Stimulated activated CD8-positive, alpha-beta memory T cell treated with anti-CD3 and anti-CD28 coated beads, Interleukin-15, amount 100 ng/mL, for 4 hours (primary cell): Measurements from ENCODE around the gene CIAO2B.

Experiments
- DNase-seq, 2 donors: peaks; one replicate each; pipeline ENCODE4 v3.0.0-alpha.2; 2020; ENCODE audit warnings: low read depth in 2 of 2

The CIAO2B gene

DNA sequence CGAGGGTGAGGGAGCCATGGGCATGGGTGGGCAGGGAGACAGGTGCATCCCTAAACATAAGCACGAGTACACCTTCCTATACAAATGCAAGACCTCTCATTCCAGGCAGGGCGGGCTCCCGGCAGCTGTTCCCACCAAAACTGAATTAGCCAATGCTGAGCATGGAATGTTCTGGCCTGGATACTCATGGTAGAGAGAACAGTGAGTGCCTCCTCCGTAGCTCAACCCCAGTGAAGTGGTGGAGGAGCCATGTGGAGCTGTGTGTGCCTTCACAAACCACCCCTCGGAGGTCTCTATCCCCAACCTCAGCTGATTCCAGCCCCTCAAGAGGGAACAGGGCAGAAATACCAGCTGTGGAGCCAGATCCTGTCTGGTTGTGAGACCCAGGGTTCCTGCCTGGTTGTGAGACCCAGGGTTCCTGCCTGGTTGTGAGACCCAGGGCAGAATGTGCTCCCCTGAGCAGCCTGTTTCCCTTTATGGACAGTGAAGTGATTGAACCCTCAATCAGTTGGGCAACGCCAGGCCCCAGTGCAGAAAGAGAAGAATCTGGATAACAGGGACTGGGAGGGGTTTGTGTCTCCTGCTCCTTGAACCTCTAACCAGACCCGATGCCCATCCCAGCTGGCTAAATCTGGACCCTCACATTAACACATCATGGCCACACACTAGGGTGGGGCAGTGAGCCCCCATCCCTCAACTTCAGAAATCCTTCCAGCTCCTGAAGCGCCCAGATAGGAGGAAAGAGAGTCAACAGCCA is 13.1 kb downstream of the CIAO2B start:
- DNase-seq, result no peak

DNA sequence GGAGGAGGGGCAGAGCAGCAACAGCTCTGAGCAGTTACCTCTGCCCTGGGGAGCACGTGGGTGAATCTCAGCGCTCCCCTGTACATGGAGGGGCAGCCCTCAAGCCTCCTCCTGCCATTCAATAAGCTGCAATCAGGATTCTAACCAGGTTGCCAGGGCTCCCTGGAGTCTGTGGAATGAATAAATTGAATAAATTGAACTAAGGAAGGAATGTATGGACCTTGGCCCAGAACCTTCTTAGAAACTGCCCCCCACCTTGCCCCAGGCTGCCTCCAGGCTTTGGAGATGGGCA is 14.0 kb downstream of the CIAO2B start:
- DNase-seq, result no peak

DNA sequence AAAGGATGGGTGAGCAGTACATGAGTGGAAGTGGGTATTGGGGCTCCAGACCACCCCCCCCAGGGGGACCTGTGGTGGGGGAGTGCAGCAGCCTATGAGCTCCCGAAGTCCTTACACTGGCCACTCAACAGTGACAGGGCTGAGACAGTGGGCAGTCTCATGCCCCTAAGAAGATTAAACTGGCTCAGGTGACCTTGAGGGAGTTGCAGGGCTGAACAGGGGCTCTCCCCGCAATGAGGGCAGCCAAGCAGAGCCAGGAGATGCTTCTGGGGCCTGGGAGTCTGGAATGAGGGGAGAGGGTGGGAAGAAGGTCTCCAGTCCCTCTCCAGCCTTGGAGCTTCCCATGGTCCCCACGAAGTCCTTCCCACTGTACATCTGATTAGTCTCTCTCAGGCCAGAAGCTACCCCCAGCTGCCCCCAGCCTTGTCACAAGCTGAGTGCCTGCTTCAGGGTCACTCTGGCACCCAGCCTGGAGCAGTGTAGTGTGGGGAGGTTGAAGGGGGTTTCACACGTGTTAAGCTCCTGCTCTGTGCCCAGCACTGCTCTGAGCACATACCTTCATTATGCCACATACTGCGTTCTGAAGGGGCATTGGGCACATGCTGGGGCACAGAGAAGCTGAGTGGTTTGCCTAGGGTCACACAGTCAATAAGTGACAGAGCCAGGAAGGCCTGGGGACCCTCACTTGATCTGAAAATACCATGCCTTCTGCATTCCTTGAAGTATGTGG is 14.5 kb downstream of the CIAO2B start:
- DNase-seq, result no peak

DNA sequence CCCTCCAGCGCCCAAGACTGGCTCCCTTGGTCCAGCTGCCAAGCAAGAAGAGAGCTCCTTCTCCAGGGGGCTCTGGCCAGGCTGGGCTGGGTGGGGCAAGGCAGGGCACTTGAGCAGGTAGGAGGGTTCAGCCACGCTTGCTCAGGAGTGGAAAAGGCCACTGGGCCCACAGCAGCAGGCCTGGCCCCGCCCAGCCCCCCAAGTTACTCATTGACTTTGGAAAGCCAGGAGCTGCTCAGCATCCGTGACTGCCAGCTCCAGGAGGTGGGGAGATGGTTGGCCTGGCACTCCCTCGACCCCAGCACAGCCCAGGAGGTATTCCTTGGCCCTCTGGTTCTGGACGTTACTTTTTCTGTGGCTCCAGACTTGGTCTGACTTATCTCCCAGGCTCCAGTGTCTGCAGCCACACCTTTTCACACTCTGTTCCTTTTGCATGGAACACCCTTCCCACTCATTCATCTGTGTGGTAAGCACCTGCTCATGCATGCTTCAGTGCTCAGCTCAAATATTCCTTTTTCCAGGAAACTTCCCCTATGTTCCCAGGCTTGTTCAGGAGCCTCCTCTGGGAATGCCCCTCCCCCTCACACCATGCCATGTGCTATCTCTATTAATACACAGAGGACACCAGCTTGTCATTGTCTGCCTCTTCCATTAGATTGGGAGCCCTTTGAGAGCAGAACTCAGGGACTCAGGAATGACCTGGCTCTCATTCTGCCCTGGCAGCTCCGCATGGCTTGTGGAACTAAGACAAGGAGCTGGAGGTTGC is 15.2 kb downstream of the CIAO2B start, which contains the start of gene CDH16:
TSS of gene CDH16 (minus strand) at position 83 of the 766 bp plus-strand sequence. CDS start 820 bp downstream, outside the sequence.
- DNase-seq, result no peak

DNA sequence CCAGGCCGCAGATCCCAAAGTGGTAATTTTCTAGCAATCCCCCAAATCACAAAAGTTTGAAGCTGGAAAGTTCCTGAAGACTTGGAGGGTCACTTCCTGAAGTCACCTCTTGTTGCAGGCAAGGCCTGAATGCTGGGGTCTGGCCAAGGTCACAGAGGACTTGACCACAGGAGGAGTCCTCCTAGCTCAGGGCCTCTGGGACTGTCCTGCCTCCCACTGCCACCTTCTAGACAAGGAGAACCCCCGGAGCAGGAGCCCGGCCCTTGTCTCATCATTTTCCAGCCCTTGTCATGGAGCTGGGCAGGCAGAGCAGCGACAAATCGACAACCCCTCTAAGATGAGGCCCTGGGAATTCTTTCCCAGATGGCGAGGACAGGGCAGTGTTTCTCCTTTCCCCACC is 15.8 kb downstream of the CIAO2B start:
- no peak for DNase-seq

DNA sequence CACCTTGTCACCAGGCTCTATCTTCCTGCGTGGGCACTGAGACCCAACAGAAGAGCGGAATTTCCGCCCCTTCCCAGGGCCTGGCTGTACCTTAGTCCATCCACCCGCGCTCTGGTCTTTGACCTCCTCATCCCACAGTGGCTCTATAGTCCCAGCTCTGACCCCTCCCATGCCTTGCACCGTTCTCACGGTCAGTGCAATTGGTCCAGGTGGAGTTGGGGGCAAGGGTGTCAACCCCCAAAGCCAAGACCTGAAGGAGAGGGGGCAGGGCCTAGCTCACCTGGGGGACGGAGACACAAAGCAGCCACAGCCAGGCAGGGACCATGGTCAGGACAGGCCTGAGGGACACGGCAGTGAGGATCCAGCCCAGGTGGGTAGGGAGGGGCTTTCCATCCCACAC is 16.5 kb downstream of the CIAO2B start:
- DNase-seq, result no peak

DNA sequence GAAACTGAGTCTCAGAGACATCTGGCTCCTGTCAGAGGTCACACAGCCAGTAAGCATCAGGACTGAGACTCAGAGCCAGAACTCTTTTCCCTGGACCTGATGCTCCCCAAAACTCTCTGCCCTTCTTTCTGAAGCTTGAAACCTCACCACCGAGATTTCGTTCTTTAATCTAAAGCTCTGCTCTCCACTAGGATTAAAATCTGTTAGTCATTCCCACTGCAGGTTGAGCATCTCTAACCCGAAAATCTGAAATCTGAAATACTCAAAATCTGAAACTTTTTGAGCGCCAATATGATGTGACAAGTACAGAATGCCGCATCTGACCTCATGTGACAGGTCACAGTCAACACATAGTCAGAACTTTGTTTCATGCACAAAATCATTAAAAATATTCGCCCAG is 17.7 kb downstream of the CIAO2B start:
- DNase-seq, result no peak

DNA sequence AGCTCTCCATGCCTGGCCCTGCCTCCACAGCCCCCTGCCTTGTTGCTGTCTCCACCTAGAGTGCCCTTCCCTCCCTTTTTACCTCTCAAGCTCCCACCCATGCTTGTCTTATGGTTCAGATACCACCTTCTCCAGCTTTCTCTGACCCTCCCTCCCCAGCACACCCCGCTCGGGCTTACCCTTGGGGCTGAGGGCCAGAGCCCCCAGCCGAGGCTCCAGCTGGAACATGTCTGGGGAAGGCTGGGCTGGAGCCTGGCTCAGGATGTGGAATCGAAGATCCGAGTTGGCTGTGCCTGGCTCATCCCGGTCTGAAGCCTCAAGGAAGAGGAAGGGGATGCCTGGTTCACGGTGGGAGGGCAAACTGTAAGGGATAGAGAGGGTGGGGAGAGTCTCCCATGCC is 19.2 kb downstream of the CIAO2B start:
- DNase-seq, result no peak

DNA sequence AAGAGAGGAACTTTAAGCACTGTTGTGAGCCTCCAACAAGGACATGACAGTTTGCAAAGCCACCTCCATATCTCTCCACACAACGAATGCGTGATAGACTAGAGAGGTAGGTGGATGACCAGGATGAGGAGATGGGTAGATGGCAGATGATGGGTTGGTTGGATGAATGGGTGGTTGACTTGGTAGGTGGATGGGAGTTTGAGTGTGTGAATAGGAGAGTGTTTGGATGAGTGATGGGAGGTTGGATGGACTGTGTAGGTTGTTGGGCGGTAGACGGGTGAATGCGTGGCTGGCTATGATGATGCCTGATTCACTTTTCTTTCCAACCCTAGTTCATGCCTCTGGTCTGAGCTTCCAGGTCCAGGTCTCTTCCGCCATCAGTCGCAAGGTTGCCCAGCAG is 19.7 kb downstream of the CIAO2B start:
- no peak for DNase-seq

DNA sequence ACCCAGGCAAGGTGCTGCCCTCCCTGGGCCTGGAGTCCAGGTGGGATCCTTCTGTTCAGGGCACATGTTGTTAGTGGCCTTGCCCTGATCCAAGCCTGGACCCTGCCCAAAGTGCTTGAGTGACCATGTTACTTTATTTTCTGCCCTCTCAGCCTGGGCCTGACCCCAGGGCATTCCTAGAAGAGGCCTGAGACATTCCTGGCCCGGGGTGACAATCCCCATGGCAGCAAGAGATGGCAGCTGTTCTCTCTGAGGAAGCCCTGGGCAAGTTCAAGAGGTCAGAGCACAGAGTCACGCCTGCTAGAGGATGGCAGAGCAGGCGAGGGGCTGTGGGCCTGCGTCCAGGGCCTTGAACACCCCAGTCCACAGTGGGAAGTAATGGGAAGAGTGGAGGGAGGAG is 20.5 kb downstream of the CIAO2B start:
- DNase-seq, result no peak

DNA sequence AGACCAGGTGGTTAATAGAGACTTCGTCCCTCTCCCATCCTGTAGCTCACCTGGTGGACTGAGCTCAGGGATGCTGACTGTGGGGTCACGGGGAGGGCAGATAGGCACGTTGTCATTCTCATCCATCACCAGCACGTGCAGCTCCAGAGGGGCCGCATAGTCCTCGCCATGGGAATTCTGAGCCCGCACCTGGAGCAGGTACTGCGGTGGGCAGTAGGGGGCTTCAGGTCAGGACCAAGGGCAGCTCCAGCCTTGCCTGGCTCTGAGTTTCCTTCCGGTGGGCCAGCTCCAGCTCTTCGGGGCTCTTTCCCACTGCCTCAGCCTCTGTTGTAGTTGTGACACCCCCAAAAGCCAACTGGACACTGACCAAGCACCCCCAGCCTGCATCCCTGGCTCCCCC is 21.1 kb downstream of the CIAO2B start:
- DNase-seq, result no peak

DNA sequence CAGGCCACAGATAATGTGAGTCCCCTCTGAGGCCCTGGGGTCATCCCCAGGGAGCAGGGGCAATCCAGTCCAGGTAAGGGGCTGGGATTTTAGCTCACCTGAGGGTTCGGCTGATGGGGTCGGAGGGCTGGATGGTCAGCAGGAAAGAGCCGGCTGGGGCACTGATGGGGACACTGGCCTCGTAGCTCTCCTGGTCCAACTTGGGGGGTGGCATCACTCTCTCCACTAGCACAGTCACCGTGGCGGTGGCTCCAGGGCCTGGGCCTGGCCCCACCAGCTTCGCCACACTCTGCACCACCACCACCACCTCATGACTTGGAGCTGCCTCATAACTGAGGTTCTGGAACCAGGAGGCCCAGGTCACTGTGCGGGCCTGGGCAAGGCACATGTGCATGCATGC is 22.4 kb downstream of the CIAO2B start:
- no peak for DNase-seq

DNA sequence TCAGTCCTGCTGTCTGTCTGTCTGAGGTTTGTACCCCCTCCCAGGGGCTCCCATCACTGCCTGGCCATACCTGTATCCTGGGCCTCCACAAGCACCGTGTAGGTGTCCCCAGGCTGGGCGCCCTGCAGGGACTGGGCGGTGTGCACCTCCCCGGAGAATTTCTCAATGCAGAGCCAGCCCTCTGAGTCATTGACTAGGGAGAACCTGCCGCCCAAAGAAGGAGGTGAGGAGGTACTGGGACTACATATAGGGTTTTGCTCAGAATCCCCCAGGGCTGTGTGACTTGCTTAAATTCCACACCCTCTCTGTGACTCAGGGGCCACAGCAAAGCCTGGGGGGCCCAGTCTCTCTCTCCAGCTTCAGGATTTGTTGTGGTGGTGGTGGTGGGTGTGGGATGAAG is 23.1 kb downstream of the CIAO2B start:
- no peak for DNase-seq

DNA sequence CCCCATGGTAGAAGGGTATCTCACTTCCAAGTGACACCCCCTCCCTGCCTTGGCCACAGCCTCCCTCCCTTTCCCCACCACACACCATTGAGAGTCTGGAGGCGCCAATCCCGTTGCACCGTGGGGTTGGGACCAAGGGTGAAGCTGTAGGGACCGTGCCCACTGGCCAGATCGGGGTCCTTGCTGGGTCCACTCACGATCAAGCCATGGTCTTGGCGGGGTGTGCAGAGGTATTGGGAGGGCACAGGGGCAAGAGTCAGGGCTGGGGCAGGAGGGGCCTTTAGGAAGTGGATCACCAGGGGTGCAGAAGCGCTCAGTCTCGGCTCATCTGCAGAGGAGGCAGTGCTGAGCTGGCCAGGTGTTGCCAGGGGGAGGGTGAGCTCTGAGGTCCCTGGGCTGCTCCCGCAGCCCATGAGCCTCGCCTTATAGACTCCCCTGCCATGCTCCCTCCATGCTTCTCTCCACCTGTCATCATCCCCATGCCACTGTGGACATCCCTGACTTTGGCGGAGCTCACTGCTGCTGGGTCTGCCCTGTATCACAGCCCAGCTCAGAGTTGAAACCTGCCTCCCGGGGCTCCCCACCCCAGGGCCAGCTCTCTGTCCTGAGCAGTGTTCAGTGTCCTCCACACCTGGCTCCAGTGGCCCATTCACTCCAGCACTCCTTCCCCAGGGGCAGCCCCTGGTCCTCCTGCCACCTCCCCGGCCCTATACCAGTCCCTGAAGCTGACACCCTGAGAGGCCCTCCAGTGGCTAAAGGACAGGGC is 23.8 kb downstream of the CIAO2B start:
- no peak for DNase-seq

DNA sequence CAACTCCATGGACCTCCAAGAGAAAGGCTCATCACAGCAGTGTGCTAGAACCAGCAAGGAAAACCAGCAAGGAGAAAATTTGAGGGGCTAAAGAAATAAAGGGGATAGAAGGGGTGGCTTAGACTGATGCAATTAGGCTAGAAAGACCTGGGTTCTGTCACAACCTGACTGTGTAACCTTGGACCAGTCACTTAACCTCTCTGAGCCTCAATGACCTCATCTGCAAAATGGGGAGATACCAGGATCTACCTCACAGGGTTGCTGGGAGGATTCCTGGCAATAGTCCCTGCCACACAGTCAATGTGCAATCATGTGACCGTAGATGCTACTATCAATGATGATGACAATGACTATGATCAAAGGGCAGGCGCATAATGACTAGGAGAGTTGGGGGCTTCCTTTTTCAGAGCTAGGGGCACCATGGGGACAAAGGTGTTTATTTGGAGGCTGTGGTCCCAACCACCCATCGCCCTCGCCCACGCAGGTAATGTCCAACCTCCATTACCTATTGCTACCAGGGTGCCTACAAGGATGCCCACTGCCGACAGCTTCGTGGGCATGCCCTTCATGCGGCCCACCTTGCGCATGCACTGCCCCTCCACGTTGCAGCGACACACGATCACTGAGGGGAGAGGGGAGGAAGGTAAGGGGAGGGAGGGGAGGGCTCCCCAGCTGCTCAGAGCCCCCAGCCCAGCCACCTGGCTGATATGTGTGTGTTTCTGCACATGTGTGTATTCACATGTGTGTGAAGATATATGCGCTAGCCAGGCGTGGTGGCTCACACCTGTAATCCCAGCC is 25.2 kb downstream of the CIAO2B start:
- DNase-seq, result no peak

DNA sequence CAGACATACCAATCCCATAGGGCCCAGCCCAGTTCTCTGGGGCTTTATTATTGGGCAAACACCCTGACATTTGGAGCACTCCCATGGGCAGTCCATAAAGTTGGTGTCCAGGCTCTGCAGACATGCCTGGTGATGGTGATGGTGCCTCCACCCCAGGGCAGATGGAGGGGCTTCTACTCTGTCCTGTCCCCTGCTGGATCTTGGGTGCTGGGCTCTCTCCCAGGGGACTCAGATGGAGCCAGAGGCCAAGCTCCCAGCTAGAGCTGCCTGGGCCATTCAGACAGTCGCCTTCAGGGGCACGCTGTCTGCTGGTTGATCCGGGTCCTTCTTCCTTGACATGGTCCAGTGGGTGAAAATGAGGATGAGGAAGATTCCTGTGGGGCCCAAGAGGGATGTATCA is 26.1 kb downstream of the CIAO2B start:
- no peak for DNase-seq

DNA sequence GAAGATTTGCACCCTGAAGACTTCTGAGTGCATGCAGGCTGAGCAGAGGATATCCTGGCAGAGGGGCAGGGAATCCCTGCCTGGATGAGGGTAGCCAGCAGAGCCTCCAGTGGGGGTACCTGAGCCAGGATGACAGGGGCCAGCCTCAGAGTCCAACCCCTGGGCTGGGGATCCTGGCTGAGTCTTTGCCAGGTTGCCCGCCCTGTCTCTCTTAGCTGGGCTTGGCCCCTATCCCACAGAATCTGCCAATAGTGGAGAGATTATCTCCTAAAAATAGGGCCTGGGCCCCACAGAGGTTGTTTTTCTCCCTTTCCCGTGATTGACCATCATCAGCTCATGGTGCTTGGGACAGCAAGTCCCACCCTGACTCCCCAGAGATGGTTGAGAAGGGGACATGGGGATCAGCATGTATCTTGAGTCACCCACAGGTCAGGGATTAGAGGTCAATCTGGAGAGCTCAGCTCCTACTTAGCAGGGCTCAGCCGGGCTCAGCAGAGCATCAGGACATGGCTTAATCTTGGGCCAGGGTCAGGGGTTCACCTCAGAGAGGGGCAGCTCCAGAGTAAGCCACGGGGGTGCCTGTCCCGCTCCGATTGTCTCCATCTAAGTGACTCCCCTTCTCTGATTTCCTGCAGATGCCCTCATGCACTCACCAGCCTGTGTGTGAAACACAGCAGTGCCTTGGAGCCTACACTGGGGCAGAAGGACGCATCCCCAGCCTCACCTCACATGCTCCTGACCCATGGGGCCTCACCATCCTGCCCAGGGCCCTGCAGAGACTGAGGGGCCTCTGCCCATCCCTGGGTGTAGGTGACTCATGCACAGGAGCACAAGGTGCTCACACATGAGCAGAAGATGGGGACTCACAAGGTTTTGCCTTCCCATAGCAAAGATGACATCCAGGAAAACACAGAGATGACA is 27.0 kb downstream of the CIAO2B start:
- DNase-seq, result no peak

DNA sequence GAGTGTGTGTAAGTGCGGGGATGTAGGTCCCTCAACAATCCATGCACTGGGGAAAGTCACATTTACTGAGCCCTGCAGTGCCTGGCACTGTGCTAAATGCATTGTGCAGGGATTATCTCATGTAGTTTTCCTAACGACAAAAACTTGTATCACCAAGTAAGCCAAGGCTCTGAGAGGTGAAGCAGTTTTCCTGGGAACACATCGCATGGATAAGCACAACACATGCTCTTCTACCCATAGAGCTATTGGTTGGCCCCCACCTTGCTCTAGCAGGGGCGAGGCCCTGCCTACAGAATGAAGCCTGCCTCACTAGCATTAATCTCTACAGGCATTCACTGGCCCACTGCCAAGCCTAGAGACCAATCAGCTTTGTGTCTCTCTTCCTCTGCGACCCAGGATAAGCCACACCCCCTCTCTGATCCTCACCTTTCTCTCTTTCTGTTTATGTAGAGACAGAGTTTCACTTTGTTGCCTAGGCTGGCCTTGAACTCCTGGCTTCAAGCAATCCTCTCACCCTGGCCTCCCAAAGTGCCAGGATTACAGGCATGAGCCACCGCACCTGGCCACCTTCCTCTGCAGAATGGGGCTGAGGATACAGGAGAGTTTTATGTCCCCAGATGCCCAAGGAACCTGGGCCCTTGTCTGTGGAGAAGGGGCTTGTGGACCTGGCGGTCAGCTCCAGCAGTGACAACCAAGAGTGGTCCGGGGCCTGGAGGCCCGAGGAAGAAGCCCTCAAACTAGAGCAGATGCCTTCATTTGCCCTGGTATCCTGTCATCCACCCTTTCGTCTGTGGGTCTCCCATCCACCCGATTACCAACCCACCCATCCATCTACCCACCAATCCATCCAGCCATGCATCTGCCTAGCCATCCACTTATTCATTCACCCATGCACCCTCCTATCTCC is 28.3 kb downstream of the CIAO2B start:
- no peak for DNase-seq
